ENCODE data around the gene LCMT1. TPM values are rescaled to one million over a fixed set of nuclear protein-coding genes. Genes with fewer than 3 reads are reported as not detected.
A peak's percentile ranks its signal among the peaks of the same experiment; 100 is the strongest.

The LCMT1 gene
- total and polyA plus RNA-seq, 2 of the 13 experiments (the other 11 are each of a cell fraction or from before 2014, with no cell fraction given) = 41.2 to 48.7 TPM

GRCh38 chr16:25177831-25178688 lies 66.5 kb downstream of the LCMT1 start (continued):
- TF ChIP-seq NR0B2 (CRISPR knock-in tag; IDR thresholded peaks at IDR 0.05) (no peak), ZNF777 (CRISPR knock-in tag; IDR thresholded peaks at IDR 0.05) (no peak), MXD4 (CRISPR knock-in tag; IDR thresholded peaks at IDR 0.05) (peak; percentile 83), BRF2 (CRISPR knock-in tag; IDR thresholded peaks at IDR 0.05) (peak; percentile 79; the same call in 1 of the 2 replicates), JDP2 (CRISPR knock-in tag; IDR thresholded peaks at IDR 0.05; ENCODE audit: borderline replicate concordance) (no peak), ZSCAN25 (CRISPR knock-in tag; IDR thresholded peaks at IDR 0.05) (no peak; the same call in none of the 2 replicates), PCBP1 (IDR thresholded peaks at IDR 0.05; ENCODE audit: borderline replicate concordance, low read depth, low read length) (no peak), ZSCAN20 (CRISPR knock-in tag; IDR thresholded peaks at IDR 0.05; ENCODE audit: borderline replicate concordance) (no peak), HCFC1 (IDR thresholded peaks at IDR 0.05; ENCODE audit: low read depth, low read length) (0 out of 2 replicates have a peak, but pooled peaks have one; percentile 10), ZNF780A (CRISPR knock-in tag; IDR thresholded peaks at IDR 0.05) (0 out of 2 replicates have a peak, but pooled peaks have one; percentile 33), ZNF678 (CRISPR knock-in tag; IDR thresholded peaks at IDR 0.05) (no peak; the same call in 1 of the 2 replicates), ARID5B (CRISPR knock-in tag; IDR thresholded peaks at IDR 0.05) (peak; percentile 98), MXD3 (CRISPR knock-in tag; IDR thresholded peaks at IDR 0.05) (peak; percentile 83), NFIB (CRISPR knock-in tag; IDR thresholded peaks at IDR 0.05; ENCODE audit: borderline replicate concordance) (no peak), PRDM10 (CRISPR knock-in tag; IDR thresholded peaks at IDR 0.05; ENCODE audit: low read depth) (peak; percentile 23; the same call in 1 of the 2 replicates), ARID2 (CRISPR knock-in tag; IDR thresholded peaks at IDR 0.05; ENCODE audit: borderline replicate concordance) (0 out of 2 replicates have a peak, but pooled peaks have one; percentile 89), ZNF430 (CRISPR knock-in tag; IDR thresholded peaks at IDR 0.05) (no peak)
